ENCODE measurements around the gene LRMDA.

DNA sequence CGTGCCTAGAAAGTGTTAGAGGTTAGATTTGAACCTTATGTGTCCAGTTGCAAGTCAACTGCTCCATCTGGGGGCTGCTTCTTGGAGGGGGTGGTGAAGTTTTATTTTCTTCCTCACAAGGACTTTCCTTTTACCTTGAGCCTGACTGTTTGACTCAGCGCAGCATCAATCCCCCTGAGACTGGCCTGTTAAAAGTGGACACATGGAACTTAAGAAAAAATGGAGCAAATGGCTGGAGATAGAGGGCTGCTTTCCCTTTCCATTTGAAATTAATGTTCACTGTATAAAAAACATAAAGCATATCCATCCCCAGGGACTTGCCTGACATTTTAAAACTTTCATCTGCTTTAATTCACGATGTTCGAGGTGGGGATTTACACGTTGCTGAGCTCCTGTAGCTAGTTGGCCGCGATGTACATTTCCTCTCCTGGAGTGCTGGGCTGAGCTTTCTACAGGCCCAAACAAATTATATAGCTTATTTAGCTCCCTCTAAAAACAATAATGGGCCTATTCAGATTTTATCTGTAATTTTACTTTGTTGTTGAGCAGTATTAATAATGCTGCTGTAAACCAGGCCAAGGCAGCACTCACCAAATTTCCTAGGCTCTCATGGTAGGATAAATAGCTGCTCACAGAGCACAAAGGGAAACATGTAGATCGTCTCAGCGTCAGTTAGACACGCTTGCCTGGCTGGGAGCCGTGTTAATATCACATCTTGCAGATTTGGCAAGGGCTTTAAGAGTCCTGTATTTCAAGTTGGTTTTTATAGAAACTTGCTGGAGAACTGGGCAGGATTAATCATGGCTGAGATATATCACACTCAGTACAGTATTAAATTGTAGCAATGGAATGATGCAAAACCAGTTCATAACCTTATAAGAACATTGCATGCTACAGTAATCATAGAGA is 251.5 kb downstream of the LRMDA start:
- no peak for TF ChIP-seq FOXK2 (IDR thresholded peaks at IDR 0.05)
- no peak for TF ChIP-seq YY1 (IDR thresholded peaks at IDR 0.05; ENCODE audit: low read depth, low read length)
- no peak for TF ChIP-seq EGR1 (IDR thresholded peaks at IDR 0.05; ENCODE audit: borderline replicate concordance in 1 of 2, low read depth in 2 of 2, low read length in 2 of 2)
- TF ChIP-seq NFYB (IDR thresholded peaks at IDR 0.05; ENCODE audit: insufficient read depth, low read depth, low read length), result no peak
- TF ChIP-seq CREB1 (IDR thresholded peaks at IDR 0.05; ENCODE audit: low read depth), result no peak
- no peak for TF ChIP-seq SREBF1 (IDR thresholded peaks at IDR 0.05; ENCODE audit: low read length)
- no peak for TF ChIP-seq HDGF (IDR thresholded peaks at IDR 0.05)
- TF ChIP-seq, protein P1, sequence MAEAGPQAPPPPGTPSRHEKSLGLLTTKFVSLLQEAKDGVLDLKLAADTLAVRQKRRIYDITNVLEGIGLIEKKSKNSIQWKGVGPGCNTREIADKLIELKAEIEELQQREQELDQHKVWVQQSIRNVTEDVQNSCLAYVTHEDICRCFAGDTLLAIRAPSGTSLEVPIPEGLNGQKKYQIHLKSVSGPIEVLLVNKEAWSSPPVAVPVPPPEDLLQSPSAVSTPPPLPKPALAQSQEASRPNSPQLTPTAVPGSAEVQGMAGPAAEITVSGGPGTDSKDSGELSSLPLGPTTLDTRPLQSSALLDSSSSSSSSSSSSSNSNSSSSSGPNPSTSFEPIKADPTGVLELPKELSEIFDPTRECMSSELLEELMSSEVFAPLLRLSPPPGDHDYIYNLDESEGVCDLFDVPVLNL (IDR thresholded peaks at IDR 0.05; ENCODE audit: low read depth, low read length), result no peak

Data from GM12878 (cell line).